Neuronal stem cell (in vitro differentiated cells): ENCODE results near the gene AP1G2.

ENCODE experiments used
- DNase-seq: peaks from one replicate; pipeline ENCODE4 v3.0.0-alpha.2; 2013; ENCODE audit warnings: low spot score
- H2AFZ ChIP-seq: one replicate; pipeline ENCODE4 v1.6.1; 2013; ENCODE audit warnings: mild to moderate bottlenecking, low read length, inconsistent platforms
- H2AK5ac ChIP-seq: 2 replicates; pipeline ENCODE4 v1.6.1; 2013; ENCODE audit warnings: low read depth, mild to moderate bottlenecking, inconsistent platforms, low read length, moderate library complexity, mixed read lengths
- H2BK120ac ChIP-seq: 2 replicates; pipeline ENCODE4 v1.6.1; 2013; ENCODE audit warnings: low read depth, mild to moderate bottlenecking, inconsistent platforms, low read length, moderate library complexity, mixed read lengths
- H2BK12ac ChIP-seq: one replicate; pipeline ENCODE4 v1.6.1; 2013; ENCODE audit warnings: low read length, inconsistent platforms
- H2BK15ac ChIP-seq: 2 replicates; pipeline ENCODE4 v1.6.1; 2013; ENCODE audit warnings: mild to moderate bottlenecking, low read length, inconsistent platforms, mixed read lengths
- H2BK5ac ChIP-seq: one replicate; pipeline ENCODE4 v1.6.1; 2013; ENCODE audit warnings: inconsistent platforms, mild to moderate bottlenecking, low read length, moderate library complexity
- H3K14ac ChIP-seq: one replicate; pipeline ENCODE4 v1.6.1; 2013; ENCODE audit warnings: low read length, inconsistent platforms
- H3K18ac ChIP-seq: 2 replicates; pipeline ENCODE4 v1.6.1; 2013; ENCODE audit warnings: low read length, inconsistent platforms
- H3K23ac ChIP-seq: 2 replicates; pipeline ENCODE4 v1.6.1; 2013; ENCODE audit warnings: low read depth, mild to moderate bottlenecking, mixed read lengths, low read length, inconsistent platforms; ENCODE audit not compliant: poor library complexity
- H3K27ac ChIP-seq: replicated peaks from 3 replicates; pipeline ENCODE4 v1.5.1; 2013; ENCODE audit warnings: low read length, inconsistent platforms
- H3K27me3 ChIP-seq, 3 experiments: 2 replicates each; pipeline ENCODE4 v1.6.1; 2013; ENCODE audit warnings: low read length in 3 of 3, mild to moderate bottlenecking in 2 of 3, inconsistent platforms in 1 of 3, low read depth in 1 of 3, mixed read lengths in 1 of 3, moderate library complexity in 1 of 3; ENCODE audit not compliant: control insufficient read depth in 3 of 3, insufficient read depth in 3 of 3
- H3K36me3 ChIP-seq, 2 donors: replicated peaks in 1 of 2; 2 replicates each; pipeline ENCODE4 v1.6.1; 2013; ENCODE audit warnings: low read length in 2 of 2; ENCODE audit not compliant: control insufficient read depth in 2 of 2, insufficient read depth in 2 of 2
- H3K4ac ChIP-seq: 2 replicates; pipeline ENCODE4 v1.6.1; 2013; ENCODE audit warnings: inconsistent platforms, mild to moderate bottlenecking, low read length, moderate library complexity
- H3K4me1 ChIP-seq, 2 donors: 1 replicate in 1 of 2; 2 replicates in 1 of 2; pipeline ENCODE4 v1.6.1; 2013; ENCODE audit warnings: low read length in 2 of 2, low read depth in 1 of 2; ENCODE audit not compliant: control insufficient read depth in 2 of 2, insufficient read depth in 1 of 2
- H3K4me2 ChIP-seq: one replicate; pipeline ENCODE4 v1.6.1; 2013; ENCODE audit warnings: mild to moderate bottlenecking, low read length, inconsistent platforms; ENCODE audit not compliant: insufficient read depth, poor library complexity, severe bottlenecking
- H3K4me3 ChIP-seq, 2 donors: 2 replicates each; pipeline ENCODE4 v1.5.1; 2013; ENCODE audit warnings: low read length in 2 of 2, mild to moderate bottlenecking in 2 of 2, inconsistent platforms in 1 of 2, moderate library complexity in 1 of 2
- H3K79me1 ChIP-seq: one replicate; pipeline ENCODE4 v1.6.1; 2013; ENCODE audit warnings: low read depth, mild to moderate bottlenecking, inconsistent platforms, low read length, moderate library complexity
- H3K9ac ChIP-seq: one replicate; pipeline ENCODE4 v1.6.1; 2013; ENCODE audit warnings: mild to moderate bottlenecking, low read depth, low read length, inconsistent platforms; ENCODE audit not compliant: poor library complexity
- H3K9me3 ChIP-seq, 2 donors: replicated peaks in 1 of 2; 2 replicates each; pipeline versions ENCODE3 to v1.6.1; 2013; ENCODE audit warnings: low read length in 2 of 2, mild to moderate bottlenecking in 2 of 2, inconsistent platforms in 1 of 2, low read depth in 1 of 2, mixed read lengths in 1 of 2, moderate library complexity in 1 of 2; ENCODE audit not compliant: control insufficient read depth in 2 of 2, insufficient read depth in 1 of 2
- H4K8ac ChIP-seq: one replicate; pipeline ENCODE4 v1.6.1; 2013; ENCODE audit warnings: low read depth, mild to moderate bottlenecking, inconsistent platforms, low read length, moderate library complexity
- H4K91ac ChIP-seq: one replicate; pipeline ENCODE4 v1.6.1; 2013; ENCODE audit warnings: low read length, low read depth, mild to moderate bottlenecking, inconsistent platforms; ENCODE audit not compliant: poor library complexity
- WGBS, 2 donors: extraction: QIAGEN DNeasy Blood & Tissue Kit; methylation state at CpG; one replicate each; pipeline ENCODE4 v1.1.7; 2013; ENCODE audit warnings: missing lambda C conversion rate in 2 of 2, mixed read lengths in 1 of 2; ENCODE audit not compliant: insufficient read length in 2 of 2, insufficient replicate concordance in 1 of 2; ENCODE audit errors: extremely low coverage in 2 of 2; 5-methylcytosine and 5-hydroxymethylcytosine counted together

Gene AP1G2

GRCh38 chr14:23577004-23577681 lies 9.6 kb upstream of the AP1G2 start:
- Histone ChIP-seq H4K91ac (no peak overlapping the region), H2AFZ (peak overlapping the region; percentile 95), H2AK5ac (peak overlapping the region; percentile 87), H3K27ac (no peak overlapping the region), H3K4me1 (peaks cover 12 to 13% of the 10 kb centered on the region in 2 donors), H2BK5ac (peak overlapping the region; percentile 19), H3K14ac (no peak overlapping the region), H3K4me3 (peak overlapping the region; percentile 48 to 84), H3K4ac (peak overlapping the region; percentile 32), H2BK12ac (peak overlapping the region; percentile 85), H2BK120ac (peak overlapping the region; percentile 36), H3K79me1 (peaks cover 3% of the 10 kb centered on the region), H3K9ac (peak overlapping the region; percentile 71), H4K8ac (no peak overlapping the region), H2BK15ac (peak overlapping the region; percentile 61), H3K27me3 (peaks cover 19 to 66% (median 29%) of the 10 kb centered on the region in 3 experiments), H3K9me3 (no peaks in the 10 kb centered on the region), H3K4me2 (peak overlapping the region; percentile 88), H3K36me3 (peaks cover 0 to 4% of the 10 kb centered on the region in 2 donors), H3K18ac (peak overlapping the region; percentile 98), H3K23ac (peak overlapping the region; percentile 92)
- WGBS, 2 donors, result no CpG with 5 or more reads among the region's 67 CpGs
- no peak for DNase-seq

- Histone ChIP-seq H3K9ac (no peak overlapping the region), H3K36me3 (peaks cover 0 to 4% of the 10 kb centered on the region in 2 donors), H3K23ac (no peak overlapping the region), H3K18ac (no peak overlapping the region), H2BK15ac (no peak overlapping the region), H2BK12ac (no peak overlapping the region), H3K4me3 (no peak overlapping the region), H2BK120ac (no peak overlapping the region), H3K4me1 (peaks cover 9 to 14% of the 10 kb centered on the region in 2 donors), H2AK5ac (no peak overlapping the region), H3K9me3 (no peaks in the 10 kb centered on the region), H2BK5ac (no peak overlapping the region), H3K27me3 (peaks cover 19 to 76% (median 29%) of the 10 kb centered on the region in 3 experiments), H3K4me2 (no peak overlapping the region), H3K27ac (no peak overlapping the region), H4K91ac (no peak overlapping the region), H3K79me1 (peaks cover 3% of the 10 kb centered on the region), H3K14ac (no peak overlapping the region), H3K4ac (no peak overlapping the region), H4K8ac (no peak overlapping the region), H2AFZ (no peak overlapping the region)
- WGBS, 2 donors, result no CpG with 5 or more reads among the region's 5 CpGs
- DNase-seq, result no peak
Measured at GRCh38 chr14:23573384-23574015, 5.9 kb upstream of the AP1G2 start.

DNA sequence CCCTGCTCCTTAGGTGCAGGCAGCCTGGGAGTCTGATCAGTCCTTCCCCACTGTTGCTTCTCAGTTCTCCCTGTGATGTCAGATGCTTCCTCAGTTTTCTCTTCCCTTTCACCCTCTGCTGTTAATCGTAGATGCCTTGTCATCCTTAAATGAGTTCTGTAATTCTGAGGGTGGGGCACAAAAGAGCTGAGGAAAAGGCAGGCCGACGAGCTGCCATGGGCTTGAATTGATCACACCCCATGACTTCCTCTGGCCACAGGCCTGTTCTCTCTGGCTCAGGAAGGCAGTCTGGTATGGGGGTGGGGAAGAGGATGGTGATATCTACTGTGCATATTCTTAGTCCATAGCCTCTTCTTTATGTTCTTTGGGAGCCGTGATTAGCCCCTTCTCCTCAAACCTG lies 5.2 kb upstream of the AP1G2 start:
- H3K4me3 ChIP-seq, result no peak overlapping the region
- H3K27me3 ChIP-seq, result peaks cover 19 to 78% (median 29%) of the 10 kb centered on the region in 3 experiments
- H4K8ac ChIP-seq, result no peak overlapping the region
- H2BK5ac ChIP-seq, result no peak overlapping the region
- H3K79me1 ChIP-seq, result peaks cover 3% of the 10 kb centered on the region
- no peak overlapping the region for H2AK5ac ChIP-seq
- no peak for DNase-seq
- H3K9ac ChIP-seq, result no peak overlapping the region
- peak overlapping the region; percentile 14 for H2AFZ ChIP-seq
- H3K9me3 ChIP-seq, result no peaks in the 10 kb centered on the region
- H3K18ac ChIP-seq, result no peak overlapping the region
- H2BK12ac ChIP-seq, result no peak overlapping the region
- H3K14ac ChIP-seq, result no peak overlapping the region
- peaks cover 9 to 18% of the 10 kb centered on the region in 2 donors for H3K4me1 ChIP-seq
- no peak overlapping the region for H3K27ac ChIP-seq
- H4K91ac ChIP-seq, result no peak overlapping the region
- no CpG with 5 or more reads among the region's 4 CpGs for WGBS, 2 donors
- no peak overlapping the region for H2BK120ac ChIP-seq
- H3K36me3 ChIP-seq, result peaks cover 0 to 4% of the 10 kb centered on the region in 2 donors
- no peak overlapping the region for H3K23ac ChIP-seq
- no peak overlapping the region for H3K4me2 ChIP-seq
- no peak overlapping the region for H2BK15ac ChIP-seq
- H3K4ac ChIP-seq, result no peak overlapping the region

- peaks cover 11 to 18% of the 10 kb centered on the region in 2 donors for H3K4me1 ChIP-seq
- no peak overlapping the region for H3K14ac ChIP-seq
- no peak overlapping the region for H2AK5ac ChIP-seq
- H3K36me3 ChIP-seq, result peaks cover 0 to 4% of the 10 kb centered on the region in 2 donors
- H3K9me3 ChIP-seq, result no peaks in the 10 kb centered on the region
- no peak overlapping the region for H2BK12ac ChIP-seq
- no peak overlapping the region for H4K91ac ChIP-seq
- H3K18ac ChIP-seq, result no peak overlapping the region
- H2AFZ ChIP-seq, result peak overlapping the region; percentile 14
- no peak overlapping the region for H2BK5ac ChIP-seq
- H3K9ac ChIP-seq, result no peak overlapping the region
- no peak overlapping the region for H4K8ac ChIP-seq
- no peak overlapping the region for H3K4me3 ChIP-seq
- no peak overlapping the region for H3K23ac ChIP-seq
- H3K27ac ChIP-seq, result no peak overlapping the region
- no peak overlapping the region for H3K4ac ChIP-seq
- no peak overlapping the region for H3K4me2 ChIP-seq
- peaks cover 3% of the 10 kb centered on the region for H3K79me1 ChIP-seq
- no peak overlapping the region for H2BK15ac ChIP-seq
- peaks cover 19 to 78% (median 26%) of the 10 kb centered on the region in 3 experiments for H3K27me3 ChIP-seq
- WGBS, 2 donors, result no CpG with 5 or more reads among the region's 4 CpGs
- DNase-seq, result no peak
- no peak overlapping the region for H2BK120ac ChIP-seq
Measured at GRCh38 chr14:23572524-23572828, 4.9 kb upstream of the AP1G2 start.
